Fibroblast of skin of back (primary cell): Measurements from ENCODE around the gene MRGPRE.

Experiments
- DNase-seq: peaks from one replicate; pipeline ENCODE4 v3.0.0-alpha.2; 2013

Gene MRGPRE

DNA sequence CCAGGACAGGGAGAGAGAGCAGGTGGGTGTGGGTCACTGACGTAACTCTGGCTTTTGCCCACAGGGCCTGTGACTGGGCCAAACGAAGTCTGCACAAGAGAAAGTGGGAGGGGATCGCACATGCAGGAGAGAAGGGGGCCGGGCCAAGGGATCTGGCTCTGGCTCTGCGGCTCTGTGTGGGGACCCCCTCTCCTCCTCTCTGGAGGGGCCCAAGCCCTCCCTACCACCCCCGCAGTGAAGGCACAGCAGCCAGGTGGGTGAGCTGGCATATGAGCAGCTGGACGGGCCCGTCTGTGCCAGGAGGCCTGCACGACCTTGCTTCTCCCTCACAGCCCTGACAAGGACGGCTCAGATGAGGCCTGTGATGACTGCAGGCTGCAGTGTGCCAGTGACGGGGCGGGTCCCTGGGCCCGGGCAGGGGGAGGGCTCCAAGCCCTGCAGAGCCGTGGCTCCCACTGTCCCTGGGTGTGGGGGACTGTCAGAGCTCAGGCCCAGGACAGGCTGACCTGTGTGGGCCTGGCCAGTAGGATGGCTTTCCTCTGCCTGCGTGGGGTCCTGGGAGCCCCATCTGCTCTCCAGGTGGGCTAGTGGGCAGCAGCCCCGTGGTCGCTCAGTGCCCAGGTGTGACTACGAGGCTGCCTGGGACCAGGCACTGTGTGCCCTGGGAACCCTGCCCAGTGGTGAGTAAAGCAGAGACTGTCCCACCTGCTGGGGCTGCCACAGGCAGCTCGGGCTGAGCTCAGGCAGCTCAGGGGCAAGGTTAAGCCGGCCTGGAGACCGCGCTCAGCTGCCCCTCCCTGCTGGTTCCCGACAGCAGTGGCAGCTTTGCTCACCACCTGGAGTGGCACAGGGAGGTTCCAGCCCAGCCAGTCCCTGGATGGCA is 35.8 kb downstream of the MRGPRE start:
- DNase-seq, result no peak

- no peak for DNase-seq
Observed at GRCh38 chr11:3195251-3196160, 36.7 kb downstream of the MRGPRE start.

- no peak for DNase-seq
Observed at GRCh38 chr11:3194016-3194816, 38.0 kb downstream of the MRGPRE start.

GRCh38 chr11:3193373-3194015 is 38.7 kb downstream of the MRGPRE start:
- DNase-seq, result no peak

DNA sequence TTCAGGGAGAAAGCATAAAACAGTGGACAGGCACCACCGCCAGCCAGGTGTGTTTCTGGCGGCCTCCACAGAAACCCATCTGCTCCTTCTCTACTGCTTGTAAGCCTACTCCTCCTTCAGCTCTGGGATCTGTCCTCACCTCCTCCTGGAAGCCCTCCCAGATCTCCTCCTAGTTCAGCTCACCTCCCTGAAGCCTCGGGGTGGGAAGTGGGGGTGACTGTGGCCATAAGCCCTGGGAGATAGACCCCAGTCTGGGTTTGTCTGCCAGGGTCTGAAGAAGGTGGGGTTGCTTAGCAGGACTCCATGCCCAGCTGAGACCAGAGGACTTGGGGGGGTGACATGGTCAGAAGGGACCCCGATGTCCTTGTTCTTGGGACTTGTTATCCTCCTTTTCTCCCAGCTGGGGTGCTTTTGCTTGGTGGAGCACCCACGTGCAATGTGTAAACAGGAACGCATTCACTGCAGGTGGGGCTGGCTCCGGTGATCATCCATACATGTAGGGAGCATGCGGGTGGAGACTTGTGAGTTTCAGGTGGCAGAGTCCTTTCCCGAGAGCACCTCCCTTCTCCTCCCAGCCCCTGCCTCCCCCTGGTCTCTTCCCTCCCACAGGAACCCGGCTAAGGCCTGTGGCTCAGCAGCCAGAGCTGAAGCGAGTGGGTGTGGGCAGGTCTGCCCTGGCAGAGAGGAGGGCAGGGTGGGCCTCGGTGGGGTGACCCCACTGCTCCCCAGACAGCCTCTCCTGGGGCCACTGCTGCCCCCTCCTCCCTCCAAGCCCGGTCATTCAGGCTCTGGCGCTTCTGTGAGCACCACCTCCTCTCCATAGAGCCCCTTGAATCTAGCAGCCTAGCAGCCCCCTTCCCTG is 39.5 kb downstream of the MRGPRE start:
- no peak for DNase-seq

GRCh38 chr11:3191586-3192324 is 40.5 kb downstream of the MRGPRE start:
- no peak for DNase-seq

GRCh38 chr11:3190600-3190999 is 41.6 kb downstream of the MRGPRE start:
- DNase-seq, result no peak

DNA sequence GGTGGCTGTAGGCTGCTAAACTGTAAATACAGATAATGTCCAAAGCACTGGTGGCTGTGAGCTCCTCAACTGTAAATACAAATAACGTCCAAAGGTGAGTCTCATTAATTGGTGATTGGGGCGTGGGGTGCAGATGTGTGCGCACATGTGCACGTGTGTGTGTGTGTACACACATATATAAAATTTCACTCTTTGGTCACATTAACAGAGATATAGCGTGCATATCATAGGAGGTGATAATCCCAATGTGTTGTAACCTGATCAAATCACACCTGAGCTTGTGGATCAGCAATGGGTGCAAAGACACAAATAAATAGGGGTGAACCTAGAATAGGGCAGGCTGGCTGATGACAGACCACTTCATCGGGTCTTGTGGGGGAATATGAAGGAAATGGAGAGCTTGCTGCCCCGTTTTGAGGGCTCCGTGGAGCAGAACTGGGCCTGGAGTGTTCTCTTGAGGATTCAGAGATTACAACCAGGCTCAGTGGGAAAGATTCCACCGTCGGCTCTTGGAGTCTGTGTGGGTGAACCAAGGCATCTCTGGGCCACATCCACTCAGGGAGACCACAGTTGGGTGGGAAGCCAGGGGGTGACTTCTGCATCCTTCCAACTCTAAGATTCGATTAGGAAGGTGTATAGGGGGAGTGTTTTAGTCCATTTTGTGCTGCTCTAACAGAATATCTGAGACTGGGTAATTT is 42.2 kb downstream of the MRGPRE start:
- no peak for DNase-seq

DNA sequence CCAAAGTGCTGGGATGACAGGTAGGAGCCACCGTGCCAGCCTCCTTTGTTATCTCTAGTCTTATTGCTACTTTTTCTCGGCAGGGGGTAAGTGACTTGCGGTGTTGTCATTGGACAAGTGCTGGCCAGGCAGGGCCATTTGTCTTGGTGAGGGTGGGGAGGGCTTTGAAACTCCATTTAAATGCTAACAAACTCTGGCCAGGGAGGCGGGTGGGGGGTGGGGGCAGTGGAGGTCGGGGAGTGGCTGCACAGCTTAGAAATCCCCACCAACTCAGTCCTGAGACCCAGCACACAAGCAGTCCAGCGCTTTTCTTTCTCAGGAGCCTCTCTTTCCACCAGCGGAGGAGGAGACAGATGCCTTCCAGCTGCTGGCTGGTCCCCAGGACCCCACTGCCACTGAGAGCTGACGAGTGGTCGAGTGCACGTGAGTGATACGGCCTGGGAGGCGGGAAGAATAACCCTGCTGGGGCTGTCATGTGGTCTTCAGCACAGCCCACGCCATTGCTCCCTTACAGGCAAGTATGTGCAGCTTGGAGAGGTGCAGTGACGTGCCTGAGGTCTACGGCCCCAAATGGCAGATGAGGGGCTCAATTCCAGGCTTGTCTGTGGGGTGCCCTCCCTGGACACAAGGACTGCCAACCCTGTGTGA is 42.9 kb downstream of the MRGPRE start:
- DNase-seq, result no peak

- DNase-seq, result no peak
Observed at GRCh38 chr11:3188496-3189195, 43.6 kb downstream of the MRGPRE start.

GRCh38 chr11:3186166-3186953 is 45.9 kb downstream of the MRGPRE start:
- DNase-seq, result no peak

- no peak for DNase-seq
Observed at GRCh38 chr11:3184732-3185347, 47.4 kb downstream of the MRGPRE start.

DNA sequence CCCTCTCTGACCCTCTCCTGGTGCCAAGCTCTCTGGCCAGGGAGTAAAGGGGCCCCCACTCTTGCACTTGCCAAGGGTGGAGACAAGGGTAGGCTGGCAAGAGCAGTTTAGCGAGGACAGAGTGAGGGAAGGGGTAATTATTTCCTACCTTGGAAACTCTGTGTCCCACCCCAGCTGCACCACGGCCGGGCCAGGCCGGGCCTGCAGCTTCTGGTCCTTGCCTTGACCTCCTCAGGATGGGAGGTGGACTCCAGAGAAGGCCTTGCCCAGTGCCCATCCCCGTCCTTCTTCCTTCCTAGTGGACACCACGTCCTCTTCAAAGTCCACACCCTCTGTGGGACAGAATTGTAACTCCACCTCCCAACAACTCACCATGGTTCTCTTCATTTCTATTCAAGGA is 48.7 kb downstream of the MRGPRE start:
- DNase-seq, result no peak

GRCh38 chr11:3182462-3182852 is 49.8 kb downstream of the MRGPRE start:
- no peak for DNase-seq

DNA sequence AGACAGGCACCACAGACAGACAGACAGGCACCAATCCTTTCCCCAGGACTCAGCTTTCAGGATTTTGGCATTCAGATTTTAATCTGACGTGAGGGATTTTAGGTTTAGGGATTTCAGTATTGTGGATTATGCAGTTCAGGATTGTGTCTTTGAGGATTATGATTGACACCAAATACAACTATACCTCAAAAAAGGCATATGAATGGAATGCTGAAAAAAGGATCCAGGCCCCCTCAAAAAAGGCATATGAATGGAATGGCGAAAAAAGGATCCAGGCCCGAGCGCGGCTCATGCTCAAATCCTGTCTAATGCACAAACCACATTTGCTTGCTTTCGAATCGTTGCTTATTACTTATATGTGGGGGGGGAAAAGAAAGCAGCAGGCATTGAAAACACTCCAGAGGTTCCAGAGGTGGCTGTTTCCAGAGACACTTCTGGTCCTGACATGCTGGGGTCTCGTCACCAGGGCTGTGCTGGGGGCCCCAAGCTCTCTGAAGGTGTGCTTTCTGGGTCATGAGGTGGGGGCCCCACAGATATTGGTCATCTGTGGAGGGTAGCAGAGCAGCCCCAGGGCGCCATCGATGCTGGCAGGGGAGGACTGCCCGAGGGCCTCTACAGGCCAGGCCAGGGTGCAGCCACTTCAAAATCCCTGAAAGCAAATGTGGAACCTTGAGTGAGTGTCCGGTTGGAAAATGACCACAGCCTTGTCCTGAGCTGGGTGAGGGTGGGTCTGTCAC is 50.3 kb downstream of the MRGPRE start:
- no peak for DNase-seq

- no peak for DNase-seq
Observed at GRCh38 chr11:3180869-3181268, 51.3 kb downstream of the MRGPRE start.

GRCh38 chr11:3178349-3178748 is 53.9 kb downstream of the MRGPRE start:
- peak; percentile 47 for DNase-seq
